GM12873 (cell line): ENCODE data around the gene ELFN1.

Experiments
- TF ChIP-seq, protein P1 (sequence below): IDR thresholded peaks from 2 replicates; pipeline ENCODE4 v1.5.1; 2012; ENCODE audit warnings: low read depth, mild to moderate bottlenecking, moderate library complexity, low read length, control low read depth; ENCODE audit not compliant: insufficient read depth; ENCODE audit errors: missing control alignments

ELFN1 gene

DNA sequence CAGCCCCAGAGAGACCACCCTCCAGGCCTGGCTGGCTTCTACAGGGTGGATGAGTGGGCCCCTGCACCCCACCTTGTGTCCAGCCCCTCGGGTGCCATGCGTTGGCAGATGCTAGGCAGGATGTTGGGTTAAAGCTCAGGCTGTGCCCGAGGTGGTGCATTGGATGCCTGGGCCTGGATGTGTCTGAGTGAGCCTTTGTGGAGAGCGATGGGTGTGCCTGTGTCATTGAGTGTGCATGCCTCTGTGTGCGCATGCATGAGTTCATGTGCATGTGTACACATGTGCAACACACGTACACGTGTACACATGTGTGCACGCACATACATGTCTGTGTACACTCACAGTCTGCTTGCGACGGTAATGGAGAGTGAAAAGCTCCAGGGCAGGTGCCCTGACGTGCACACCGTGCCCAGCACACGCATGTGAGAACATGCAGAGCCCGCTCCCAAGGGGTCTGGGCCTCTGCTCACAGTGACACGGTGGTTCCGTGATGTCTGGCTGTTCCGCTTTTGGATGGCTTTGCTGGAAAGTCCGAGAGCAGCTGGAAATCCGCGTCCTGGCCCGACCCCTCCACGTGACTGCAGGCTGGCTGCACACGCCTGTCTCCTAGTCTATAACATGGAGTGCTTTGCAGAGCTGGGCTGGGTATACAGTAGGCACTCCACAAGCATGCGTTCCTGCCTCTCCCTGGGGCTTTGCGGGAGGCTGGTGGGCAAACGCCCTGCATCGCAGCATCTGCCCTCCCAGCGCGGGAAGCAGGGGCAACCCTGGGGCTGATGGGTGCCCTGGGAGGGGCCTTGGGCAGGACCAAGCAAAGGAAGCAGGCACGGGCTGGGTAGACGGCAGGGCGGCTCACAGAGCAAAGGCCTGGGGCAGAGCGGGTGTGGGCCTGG lies 36.9 kb downstream of the ELFN1 start:
- TF ChIP-seq, protein P1, sequence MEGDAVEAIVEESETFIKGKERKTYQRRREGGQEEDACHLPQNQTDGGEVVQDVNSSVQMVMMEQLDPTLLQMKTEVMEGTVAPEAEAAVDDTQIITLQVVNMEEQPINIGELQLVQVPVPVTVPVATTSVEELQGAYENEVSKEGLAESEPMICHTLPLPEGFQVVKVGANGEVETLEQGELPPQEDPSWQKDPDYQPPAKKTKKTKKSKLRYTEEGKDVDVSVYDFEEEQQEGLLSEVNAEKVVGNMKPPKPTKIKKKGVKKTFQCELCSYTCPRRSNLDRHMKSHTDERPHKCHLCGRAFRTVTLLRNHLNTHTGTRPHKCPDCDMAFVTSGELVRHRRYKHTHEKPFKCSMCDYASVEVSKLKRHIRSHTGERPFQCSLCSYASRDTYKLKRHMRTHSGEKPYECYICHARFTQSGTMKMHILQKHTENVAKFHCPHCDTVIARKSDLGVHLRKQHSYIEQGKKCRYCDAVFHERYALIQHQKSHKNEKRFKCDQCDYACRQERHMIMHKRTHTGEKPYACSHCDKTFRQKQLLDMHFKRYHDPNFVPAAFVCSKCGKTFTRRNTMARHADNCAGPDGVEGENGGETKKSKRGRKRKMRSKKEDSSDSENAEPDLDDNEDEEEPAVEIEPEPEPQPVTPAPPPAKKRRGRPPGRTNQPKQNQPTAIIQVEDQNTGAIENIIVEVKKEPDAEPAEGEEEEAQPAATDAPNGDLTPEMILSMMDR: no peak

DNA sequence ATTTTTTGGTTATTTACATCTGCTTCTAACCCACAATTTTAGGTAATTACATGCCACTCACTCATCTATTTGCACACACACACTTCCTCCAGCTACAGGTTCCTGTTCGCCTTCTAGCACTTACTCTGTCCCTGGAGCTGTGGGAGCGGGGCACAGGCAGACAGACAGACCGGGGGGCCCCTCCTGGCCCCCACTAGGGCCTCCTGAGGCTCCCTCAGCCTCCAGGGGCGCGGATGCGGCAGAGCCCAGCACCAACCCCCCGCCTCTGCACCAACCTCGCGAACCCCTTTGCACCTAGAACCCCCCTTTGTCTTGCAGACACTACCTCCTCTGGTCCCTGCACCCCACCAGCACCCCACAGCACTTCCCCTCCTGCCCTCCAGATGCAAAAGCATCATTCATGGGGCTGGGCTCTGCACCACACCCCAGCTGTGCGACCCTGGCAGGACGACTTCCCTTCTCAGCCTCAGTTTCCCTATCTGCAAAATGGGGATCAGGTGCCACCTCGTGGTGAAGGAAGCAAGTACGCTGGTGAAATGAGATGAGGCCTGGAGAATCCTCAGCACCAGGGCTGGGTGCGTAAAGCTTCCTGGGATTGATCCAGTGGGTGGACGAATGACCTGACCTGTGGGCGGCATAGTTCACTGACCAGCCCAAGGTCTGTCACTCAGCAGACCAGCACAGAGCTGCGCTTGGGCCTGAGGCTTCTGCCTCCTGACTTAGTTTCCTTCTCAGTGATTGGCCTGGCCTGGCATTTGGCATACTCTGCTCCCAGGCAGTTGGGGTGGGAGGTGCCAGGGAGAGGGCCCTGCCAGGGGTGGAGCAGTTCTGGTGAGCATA lies 37.9 kb downstream of the ELFN1 start:
- TF ChIP-seq, protein P1: peak; percentile 37

DNA sequence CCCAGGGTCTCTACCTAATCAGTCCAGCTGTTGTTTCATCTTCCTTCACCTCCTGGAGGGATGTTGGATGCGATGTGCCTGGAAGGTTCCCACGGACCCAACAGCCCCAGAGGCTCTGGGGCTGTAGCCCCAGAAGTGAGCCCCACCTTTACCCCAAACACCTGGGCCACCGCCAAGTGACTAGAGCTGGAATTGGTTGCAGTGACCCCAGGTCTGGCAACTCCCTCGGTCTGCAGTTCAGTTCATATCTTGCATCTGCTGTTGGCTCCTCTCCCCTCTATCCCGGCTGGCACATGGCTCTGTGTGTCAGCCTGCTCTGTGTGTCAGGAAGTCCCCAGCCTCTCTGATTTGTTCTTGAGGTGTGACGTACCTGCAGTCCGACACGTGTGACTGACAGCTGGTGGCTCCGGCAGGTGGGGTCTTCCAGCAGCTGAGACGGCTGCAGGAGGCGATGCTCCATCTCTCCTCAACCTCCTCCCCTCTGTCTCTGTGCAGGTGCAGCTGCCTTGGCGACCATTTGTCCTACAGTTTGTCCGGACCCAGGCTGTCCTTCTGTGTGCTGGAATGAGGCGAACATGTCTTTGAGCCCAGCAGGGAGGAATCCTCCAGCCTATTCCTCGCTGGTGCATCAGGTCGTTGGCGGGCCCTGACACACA lies 38.6 kb downstream of the ELFN1 start:
- TF ChIP-seq, protein P1: no peak

DNA sequence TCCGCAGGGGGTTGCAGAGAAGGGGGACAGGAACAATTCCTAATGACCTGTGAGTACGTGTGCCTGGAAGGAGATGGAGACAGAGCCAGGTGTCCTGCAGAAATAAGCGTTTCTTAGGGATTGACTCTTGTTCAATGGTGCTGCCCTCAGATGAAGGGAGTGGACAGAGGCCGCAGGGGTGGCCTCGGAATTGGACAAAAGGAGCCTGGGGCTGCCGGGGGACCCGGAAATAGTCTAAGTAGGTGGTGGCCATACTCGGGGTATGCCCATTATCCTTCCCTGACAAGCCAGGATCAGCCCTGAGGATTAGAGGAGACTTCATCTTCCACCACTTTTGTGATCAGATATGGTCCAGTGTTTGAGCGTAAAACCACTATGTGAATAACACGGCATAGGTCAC lies 39.2 kb downstream of the ELFN1 start:
- TF ChIP-seq, protein P1: no peak

DNA sequence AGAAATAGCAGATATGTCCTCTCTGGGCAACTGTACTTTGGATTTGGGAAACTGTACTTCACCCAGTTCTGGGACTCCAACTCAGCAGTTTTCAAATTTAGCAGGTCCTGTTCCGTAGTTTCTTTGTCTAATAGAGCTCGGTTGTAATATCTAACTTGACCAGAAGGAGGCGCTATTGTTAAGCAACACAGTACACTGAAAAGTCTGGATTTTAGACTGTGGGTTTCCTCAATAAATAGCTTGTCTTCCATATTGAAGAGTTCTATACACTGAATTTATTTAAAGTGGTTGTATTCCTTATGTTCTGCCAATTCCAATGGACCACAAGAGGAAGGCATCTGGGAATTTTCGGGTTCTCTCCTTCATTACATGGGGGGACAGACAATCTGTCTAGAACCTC lies 39.8 kb downstream of the ELFN1 start:
- TF ChIP-seq, protein P1: peak; percentile 45

DNA sequence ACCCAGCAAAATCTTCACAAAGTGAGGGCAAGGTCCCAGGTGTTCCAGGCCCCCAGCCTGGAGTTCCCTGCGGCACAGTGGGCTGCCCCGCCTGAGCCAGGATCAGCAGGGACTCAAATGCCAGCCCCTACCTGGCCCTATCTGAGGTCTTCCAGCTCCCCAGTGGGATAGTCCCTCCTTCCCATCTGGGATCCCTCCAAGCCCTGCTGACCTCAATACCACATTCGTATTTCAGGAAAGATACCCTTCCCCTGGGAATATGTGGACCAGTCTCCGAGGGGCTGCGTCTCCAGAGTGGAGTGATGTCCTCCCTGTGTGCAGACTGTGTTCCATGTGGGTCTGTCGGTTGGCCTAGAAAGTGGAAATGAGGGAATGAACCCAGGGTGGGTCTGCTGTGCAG lies 40.9 kb downstream of the ELFN1 start:
- TF ChIP-seq, protein P1: no peak
